ENCODE results near the gene OTOR.

DNA sequence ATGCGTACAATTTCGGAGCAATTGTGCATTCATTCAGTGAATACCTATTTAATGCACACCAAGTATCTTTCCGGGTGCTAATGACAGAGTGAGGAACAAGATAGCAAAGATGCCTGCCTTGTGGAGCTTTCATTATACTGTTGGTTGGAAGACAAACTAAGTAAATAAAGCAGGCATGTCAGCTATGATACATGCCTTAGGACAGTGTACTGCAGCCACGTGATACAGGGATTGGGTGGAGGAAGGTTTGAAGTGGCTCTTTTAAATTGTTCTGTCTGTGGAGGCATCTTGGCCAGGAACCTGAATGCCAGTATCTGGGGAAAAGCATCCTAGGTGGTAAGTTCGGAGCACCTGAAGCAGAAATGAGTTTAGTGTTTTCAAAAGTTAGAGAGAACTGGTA is 3.0 kb upstream of the OTOR start:
- TF ChIP-seq, protein P1, sequence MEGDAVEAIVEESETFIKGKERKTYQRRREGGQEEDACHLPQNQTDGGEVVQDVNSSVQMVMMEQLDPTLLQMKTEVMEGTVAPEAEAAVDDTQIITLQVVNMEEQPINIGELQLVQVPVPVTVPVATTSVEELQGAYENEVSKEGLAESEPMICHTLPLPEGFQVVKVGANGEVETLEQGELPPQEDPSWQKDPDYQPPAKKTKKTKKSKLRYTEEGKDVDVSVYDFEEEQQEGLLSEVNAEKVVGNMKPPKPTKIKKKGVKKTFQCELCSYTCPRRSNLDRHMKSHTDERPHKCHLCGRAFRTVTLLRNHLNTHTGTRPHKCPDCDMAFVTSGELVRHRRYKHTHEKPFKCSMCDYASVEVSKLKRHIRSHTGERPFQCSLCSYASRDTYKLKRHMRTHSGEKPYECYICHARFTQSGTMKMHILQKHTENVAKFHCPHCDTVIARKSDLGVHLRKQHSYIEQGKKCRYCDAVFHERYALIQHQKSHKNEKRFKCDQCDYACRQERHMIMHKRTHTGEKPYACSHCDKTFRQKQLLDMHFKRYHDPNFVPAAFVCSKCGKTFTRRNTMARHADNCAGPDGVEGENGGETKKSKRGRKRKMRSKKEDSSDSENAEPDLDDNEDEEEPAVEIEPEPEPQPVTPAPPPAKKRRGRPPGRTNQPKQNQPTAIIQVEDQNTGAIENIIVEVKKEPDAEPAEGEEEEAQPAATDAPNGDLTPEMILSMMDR (IDR thresholded peaks at IDR 0.05; ENCODE audit: control extremely low read depth in 1 of 3, insufficient read depth in 1 of 3, low read depth in 1 of 3, low read length in 3 of 3) = no peak
- TF ChIP-seq CEBPB (IDR thresholded peaks at IDR 0.05; ENCODE audit: low read depth, low read length) = no peak
- no peak for TF ChIP-seq TAF7 (optimal IDR thresholded peaks at IDR 0.05; ENCODE audit: borderline replicate concordance, low read depth, low read length)
- TF ChIP-seq POLR2AphosphoS5 (IDR thresholded peaks at IDR 0.05; ENCODE audit: low read depth, low read length) = no peak
- TF ChIP-seq NRF1 (IDR thresholded peaks at IDR 0.05; ENCODE audit: low read depth, low read length) = no peak

Measured in H1 (cell line).